Lower leg skin (tissue), 3 donors: ENCODE data around the gene MRPS7.

Source experiments
- POLR2A ChIP-seq, 2 donors: fragments of 450-650 bp; IDR thresholded peaks; one replicate each; pipeline ENCODE4 v1.6.1; 2016 to 2017; ENCODE audit warnings: antibody characterized with exemption in 2 of 2, mild to moderate bottlenecking in 1 of 2, moderate library complexity in 1 of 2
- TF ChIP-seq, protein P1 (sequence below), 3 donors: fragments of 450-650 bp; IDR thresholded peaks; one replicate each; pipeline ENCODE4 v1.5.1; 2016; ENCODE audit warnings: antibody characterized with exemption in 3 of 3, mild to moderate bottlenecking in 3 of 3, moderate library complexity in 2 of 3

DNA sequence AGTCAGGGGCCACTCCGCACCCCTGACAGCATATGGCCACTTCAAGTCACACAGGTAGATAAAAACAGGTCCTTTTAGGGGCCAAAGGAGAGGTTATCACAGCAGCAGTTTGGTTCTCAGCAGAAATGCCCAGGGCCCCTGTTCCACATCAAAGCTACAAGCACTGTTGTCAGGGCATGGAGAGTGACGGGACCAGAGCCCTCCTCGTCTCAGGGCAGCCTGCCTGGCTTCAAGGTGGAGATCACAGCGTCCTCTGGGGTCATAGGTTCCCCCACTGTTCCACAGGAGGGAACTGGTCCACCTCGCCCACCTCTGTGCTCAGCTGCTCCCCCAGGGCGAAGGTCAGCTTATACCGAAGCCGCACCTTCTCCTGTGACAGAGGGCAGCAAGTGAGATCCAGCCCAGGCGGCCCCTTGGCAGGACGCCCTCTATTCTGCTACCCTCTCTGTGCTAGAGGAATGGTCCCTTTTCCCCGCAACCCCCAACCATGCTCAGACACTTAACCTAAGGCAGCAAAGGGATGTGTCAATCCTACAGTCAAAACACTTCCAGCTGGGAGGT, 23.6 kb upstream of the MRPS7 start:
- no peak for TF ChIP-seq POLR2A (IDR thresholded peaks at IDR 0.05)
- TF ChIP-seq, protein P1, sequence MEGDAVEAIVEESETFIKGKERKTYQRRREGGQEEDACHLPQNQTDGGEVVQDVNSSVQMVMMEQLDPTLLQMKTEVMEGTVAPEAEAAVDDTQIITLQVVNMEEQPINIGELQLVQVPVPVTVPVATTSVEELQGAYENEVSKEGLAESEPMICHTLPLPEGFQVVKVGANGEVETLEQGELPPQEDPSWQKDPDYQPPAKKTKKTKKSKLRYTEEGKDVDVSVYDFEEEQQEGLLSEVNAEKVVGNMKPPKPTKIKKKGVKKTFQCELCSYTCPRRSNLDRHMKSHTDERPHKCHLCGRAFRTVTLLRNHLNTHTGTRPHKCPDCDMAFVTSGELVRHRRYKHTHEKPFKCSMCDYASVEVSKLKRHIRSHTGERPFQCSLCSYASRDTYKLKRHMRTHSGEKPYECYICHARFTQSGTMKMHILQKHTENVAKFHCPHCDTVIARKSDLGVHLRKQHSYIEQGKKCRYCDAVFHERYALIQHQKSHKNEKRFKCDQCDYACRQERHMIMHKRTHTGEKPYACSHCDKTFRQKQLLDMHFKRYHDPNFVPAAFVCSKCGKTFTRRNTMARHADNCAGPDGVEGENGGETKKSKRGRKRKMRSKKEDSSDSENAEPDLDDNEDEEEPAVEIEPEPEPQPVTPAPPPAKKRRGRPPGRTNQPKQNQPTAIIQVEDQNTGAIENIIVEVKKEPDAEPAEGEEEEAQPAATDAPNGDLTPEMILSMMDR (IDR thresholded peaks at IDR 0.05) = no peak
